NCI-H1417 (cell line): ENCODE results near the gene NFIB.

ENCODE experiments used
- DNase-seq, 3 experiments: peaks; one replicate each; lab custom pipeline; 2025; lab: John Stamatoyannopoulos, UW

The NFIB gene

DNA sequence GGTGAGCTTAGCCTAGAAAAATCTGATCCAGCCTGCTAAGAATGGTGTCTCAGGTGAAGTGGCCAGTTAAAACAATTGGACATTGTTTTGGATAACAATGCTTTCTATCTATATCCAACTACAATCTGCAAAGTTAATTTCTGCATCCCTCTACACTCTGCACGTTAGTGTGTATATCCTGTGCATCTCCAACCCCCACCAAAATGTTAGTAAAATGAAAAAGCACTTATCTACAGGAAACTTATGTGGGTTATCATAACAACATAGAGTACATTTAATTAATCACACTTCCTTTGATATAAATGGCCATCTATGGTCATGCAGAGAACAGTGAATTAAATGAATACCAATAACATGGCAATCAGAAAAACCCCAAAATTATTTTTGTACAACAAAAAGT lies 158.7 kb downstream of the NFIB start:
- no peak for DNase-seq

DNA sequence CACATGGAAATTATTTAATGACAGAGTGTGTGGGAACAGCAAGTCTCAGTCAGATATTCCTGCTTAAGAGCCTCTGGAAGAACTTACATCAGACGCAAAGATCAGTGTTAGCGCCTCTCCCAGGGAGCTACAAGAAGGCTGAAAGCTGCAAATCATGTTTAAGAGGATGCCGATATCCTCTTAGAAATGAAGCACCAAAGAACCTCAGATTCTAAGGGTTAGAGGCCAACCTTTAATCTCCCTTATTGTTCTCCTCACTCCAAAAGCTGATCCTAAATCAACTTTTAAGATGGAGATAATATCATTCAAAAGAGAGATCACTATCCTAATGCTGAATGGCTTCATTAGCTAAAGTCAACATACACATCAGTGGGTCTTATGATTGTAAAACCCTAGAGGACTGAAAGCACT lies 160.6 kb downstream of the NFIB start:
- DNase-seq, result peak in 2 of 3 experiments; percentile 35 to 38

DNA sequence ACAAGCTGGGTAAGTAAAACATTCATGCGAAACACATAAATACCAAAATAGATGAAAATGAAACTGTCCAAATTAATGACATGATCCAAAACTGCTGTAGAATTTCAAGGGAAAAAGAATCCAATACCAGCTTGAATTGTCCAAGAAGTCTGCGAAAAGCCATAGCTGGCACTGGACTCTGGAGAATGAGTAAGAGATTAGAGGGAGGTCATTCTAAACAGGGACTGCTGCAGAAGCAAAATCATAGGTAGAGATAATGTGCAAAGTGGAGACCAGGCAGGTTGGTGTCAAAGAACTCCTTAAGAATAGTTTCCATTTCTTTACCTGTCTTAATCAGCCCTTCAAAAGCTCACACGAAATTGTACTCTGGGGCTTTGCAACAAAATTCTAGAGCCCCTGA lies 162.5 kb downstream of the NFIB start:
- DNase-seq, result no peak

DNA sequence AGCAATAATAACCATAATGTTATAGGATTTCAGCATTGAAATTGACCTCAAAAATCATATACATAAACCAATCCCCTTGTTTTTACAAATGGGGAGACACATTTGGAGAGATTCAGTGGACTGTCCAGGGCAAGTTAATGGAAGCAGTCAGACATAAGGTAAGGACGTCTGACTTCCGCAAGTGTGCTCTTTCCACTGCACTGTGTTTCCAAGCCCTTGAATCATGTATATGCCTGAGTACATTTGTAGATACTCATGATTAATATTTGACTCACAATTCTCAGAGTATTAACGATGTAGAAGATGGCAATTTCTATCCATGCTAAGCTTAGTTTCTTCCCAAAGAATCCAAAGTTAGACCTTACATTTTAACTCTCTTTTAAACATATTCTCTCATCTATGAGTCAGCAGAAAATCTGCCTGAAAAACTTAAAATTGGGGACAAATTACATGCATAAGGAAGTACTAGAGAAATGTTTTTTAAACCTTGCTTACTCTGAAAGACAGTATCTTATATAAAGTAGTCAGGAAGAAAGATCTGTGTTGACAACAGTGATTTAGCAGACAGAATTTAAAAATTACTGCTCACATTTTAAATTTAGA lies 165.3 kb downstream of the NFIB start:
- no peak for DNase-seq

DNA sequence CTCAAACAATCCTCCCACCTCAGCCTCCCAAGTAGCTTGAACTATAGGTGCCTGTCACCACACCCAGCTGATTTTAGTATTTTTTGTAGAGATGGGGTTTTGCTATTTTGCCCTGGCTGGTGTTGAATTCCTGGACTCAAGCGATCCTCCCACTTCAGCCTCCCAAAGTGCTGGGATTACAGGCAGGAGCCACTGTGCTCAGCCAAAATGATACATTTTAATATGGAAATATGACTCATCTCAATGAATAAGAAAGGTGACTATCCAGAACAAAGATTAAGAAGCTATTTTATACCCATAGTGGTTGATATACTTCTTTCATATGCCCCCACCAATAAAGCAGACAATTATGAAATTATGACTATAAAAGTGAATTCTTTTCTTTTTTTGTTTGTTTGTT lies 166.2 kb downstream of the NFIB start:
- DNase-seq, result no peak

DNA sequence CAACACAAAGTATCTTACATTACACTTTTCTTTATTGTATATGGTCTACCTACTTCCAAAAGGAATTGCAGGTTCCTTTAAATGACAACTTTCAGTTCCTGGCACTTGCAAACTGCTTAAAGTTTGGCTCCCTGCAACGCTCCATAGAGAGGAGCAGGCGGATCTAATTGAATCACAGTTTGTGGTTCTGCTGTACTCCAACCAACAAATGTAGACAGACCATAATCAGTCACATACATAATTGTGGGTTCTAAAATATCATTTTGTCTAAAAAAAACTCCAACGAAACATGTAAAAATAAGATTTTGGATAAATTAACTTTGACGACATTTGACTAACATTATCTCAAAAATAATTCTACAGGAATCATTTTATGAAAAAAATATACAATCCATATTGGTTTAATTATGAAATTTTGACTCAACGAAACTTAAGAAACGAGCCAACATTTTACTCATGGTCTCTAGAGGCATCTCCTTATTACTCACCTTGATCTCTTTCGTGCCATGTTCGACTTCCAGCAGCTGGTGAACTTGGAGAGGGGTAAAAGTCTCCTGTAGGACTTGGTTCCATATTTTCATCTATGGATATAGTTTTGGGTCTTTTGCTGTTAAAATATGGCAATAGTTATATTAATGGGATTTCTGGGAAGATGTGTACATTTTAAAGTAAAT lies 167.6 kb downstream of the NFIB start:
- DNase-seq, result no peak

DNA sequence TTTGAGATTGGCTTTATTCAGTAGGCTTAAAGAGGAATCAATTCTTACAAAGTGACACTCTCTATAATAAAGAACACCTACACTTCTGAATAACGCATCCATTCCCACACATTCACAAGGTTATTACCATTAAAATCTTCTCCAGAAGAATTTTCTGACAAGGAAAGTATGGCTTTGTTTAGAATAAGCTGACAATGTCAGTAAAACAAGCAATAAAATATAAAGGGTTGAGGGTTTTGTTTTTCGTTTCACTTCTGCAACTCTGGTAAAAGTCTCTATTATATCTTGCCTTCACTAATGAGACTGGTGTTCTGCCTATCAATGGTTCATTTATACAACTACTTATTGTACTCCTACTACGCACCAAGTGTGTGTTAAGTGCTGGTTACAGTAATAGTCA lies 169.7 kb downstream of the NFIB start:
- DNase-seq, result no peak

DNA sequence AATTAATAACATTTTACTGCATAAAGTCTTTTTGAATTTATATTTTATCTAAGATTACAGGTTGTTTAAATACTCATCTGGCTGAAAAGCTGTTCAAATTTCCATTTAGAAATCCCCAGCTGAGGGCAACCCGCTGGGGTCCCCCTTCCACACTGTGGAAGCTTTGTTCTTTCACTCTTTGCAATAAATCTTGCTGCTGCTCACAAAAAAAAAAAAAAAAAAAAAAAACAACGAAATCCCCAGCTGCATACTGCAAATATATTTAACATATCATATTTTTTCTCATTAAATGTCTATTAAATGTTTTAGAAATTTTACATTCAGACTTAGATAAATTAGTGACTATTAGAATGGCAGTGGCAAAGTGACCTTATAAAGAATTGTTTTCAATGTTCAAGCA lies 172.2 kb downstream of the NFIB start:
- DNase-seq, result no peak

DNA sequence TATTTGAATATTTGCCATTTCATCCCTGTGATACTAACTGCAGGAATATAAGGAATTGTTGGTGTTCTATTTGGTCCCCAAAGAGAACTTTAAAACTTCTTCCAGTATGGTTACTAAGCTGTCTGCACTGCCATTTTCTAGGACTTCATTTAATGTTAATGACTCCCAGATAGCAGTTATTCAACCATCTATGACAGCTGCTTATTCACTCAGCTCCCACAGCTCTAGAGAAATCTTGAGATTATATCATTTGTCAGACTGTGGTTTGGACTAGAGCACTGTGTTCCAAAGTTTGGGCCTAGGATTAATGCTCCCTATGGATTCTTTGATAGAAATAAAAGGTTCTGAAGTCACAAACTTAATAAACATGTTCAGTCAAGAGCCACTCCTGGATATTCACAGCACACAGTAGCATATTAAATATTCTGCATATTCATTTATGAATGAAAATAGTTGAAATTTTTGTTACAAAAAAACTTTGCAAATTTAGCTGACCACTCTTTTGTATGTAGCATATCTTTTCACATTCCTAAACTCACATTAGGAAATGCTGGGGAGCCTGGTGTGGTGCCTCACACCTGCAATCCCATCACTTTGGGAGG lies 173.7 kb downstream of the NFIB start:
- no peak for DNase-seq

DNA sequence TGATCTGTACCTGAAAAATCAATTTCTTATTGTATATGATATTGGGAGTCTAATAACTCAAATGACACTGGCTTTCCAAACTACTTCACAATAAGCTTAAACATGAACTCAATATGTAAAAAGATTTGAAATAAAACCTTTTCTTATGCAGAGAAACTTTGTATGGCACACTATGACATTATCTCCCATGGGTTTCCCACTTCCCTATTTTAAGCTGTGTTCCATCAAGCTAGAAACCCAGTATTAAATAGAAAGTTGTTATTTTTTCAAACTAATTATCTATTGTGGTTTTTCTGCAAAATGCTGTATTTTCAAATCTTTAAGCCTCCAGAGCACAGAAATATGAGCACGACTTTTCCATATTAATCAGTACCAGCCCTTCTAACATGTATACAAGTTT lies 174.7 kb downstream of the NFIB start:
- no peak for DNase-seq

DNA sequence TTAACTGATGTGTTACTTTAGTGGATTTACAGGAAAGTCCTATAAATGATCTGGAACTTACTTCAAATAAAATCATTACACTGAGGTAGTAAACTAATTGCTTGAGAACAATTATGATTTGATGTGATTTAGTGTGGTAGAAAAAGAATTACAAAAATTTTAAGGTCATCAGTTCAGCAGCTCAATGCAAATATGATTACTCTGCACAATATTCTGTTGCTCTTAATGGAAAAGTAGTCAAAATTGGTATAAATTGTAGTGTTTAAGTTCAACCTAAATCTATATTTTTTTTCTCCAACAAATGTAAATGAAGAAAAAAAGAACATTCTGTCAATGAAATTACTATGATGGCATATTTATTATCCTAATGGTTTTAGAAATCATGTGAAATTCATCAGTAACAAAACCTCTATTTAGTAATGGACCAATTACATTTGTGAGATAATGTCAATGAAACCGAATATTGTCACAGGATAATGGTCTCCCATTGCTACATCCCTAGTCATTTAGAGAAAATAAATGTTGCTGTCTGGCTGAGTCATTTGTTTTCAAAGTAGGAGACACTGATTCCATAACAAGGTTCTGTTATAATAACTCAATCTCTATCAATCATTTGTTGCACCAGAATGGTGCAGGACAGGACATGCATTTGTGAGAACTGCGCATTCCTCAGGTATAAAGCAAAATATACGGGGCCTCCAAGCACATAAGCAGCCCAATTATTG lies 177.1 kb downstream of the NFIB start:
- peak in 1 of 3 experiments; percentile 60 for DNase-seq

DNA sequence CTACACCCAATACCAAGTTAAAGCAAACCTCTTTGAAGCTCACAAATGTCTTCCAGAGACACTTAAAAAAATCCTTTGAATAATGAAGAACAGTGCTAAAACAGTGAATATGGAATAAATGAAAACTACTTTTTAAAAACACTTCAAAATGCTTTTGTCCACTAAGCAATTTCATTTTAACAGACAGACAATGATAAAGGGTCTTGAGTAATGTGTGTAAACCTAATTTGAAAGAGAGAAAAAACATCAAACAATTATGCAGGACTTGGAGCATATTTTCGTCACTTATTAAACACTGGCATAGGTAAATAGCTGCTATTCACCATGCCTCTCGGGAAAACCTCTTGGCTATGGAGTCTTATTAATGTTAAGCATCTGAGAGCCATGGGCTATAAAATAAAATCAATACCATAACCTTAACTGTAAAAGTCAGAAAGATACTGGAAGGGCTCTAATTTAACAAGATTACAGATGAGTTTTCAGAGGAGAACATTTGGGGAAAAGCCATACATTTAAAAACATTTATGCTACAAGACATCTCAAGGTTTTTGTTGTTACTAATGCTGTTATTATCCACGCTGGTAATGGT lies 177.8 kb downstream of the NFIB start:
- peak; percentile 10 to 76 (median 29) for DNase-seq

DNA sequence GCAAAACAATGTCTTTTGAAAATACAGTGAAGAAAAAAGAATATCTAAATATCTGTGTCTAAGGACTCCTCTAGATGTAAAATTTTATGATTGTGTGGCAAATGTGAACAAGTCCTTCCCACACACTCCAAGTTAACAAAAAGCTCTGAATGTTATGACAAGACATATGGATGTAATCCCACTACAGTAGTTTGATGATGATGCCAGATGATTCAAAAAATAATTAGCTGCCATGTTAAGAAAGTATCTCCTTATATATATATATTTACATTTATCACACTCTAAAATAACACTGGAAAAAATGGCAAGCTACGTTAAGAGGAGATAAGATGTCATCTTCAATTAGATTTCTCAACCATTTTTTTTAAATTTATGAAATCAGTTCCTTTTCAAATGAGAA lies 178.5 kb downstream of the NFIB start:
- peak in 1 of 3 experiments; percentile 18 for DNase-seq

DNA sequence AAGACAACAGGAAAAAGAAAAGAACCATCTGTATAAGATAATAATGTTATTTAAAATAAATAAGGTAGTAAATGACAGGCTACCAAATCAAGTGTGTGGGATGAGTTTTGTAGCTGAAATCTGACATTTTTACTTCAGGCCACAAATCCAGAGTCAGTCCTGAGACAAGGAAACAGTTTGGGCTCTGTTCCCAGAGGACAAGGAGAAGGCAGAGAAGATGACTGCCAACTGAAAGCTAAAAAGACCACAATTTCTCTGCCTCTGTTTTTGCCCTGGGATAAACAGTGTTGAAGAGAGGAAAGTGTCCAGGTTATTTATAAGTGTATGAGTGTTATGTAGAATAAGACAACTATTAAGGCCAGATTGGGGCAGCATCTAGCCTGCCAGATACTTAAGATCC lies 180.5 kb downstream of the NFIB start:
- no peak for DNase-seq

DNA sequence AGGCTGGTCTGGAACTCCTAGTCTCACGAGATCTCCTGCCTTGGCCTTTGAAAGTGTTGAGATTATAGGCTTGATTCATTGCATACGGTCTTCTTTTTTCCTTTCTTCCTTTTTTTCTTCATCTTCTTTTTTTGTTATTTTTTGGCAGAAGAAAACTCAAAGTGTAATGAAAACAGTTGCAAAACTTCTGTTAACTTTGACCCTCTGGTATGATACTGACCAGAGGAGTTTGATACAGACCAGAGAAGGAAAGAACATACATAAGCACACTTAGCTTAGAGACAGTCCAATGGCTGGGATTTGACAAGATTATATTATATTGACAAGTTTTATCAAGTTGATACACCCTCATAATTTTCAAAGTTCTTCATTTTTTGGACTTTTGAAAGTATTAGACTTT lies 181.2 kb downstream of the NFIB start:
- DNase-seq, result no peak

DNA sequence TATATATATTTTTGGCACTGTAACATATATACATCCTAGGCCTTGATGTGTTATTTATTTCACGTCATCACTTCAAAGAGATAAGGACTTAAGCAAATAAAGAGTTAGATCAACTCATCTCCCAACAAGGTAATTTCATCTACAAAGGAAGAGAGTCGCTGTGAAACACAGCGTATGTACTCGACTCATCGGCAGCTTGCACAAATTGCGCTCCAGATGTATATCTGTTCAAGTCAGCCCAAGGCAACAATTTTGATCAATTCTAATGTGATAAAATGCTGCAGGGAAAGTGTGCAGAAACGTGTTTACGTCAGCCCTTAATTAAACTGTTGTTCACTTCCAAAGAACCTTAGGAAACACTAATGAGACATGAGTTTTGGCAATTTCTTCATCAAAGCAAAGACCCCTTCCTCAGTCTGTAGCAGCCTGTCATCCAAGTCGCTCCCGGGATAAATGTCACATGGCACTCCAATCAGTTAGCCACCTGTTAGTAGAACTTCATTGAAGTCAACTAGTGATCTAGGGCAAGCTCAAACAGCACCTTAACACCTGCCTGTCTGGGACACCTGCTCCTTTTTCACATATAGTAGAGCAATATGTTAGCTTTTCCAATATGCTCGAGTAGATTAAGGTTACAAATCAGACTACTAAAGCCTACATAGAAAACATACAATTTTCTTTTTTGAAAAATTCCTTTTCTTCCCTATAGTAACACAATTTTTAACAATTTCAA lies 182.4 kb downstream of the NFIB start:
- DNase-seq, result peak; percentile 41 to 82 (median 54)

DNA sequence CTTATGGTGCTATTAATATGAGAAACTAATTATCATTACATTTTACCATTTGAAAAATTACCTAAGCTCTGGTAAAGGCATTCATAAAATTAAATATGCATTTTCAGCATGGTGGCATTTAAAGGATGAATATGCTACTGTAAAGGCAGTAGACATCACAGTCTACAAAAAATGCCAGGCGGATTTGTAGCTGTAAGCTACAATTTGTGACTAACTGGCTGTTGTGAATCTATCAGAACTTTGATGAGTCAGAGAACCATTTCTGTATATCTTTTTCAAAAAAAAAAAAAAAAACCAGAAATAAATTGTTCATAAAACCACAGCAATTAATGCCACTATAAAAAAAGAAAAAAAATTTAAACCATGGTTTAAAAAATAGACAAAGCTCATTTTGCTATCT lies 186.3 kb downstream of the NFIB start:
- no peak for DNase-seq

DNA sequence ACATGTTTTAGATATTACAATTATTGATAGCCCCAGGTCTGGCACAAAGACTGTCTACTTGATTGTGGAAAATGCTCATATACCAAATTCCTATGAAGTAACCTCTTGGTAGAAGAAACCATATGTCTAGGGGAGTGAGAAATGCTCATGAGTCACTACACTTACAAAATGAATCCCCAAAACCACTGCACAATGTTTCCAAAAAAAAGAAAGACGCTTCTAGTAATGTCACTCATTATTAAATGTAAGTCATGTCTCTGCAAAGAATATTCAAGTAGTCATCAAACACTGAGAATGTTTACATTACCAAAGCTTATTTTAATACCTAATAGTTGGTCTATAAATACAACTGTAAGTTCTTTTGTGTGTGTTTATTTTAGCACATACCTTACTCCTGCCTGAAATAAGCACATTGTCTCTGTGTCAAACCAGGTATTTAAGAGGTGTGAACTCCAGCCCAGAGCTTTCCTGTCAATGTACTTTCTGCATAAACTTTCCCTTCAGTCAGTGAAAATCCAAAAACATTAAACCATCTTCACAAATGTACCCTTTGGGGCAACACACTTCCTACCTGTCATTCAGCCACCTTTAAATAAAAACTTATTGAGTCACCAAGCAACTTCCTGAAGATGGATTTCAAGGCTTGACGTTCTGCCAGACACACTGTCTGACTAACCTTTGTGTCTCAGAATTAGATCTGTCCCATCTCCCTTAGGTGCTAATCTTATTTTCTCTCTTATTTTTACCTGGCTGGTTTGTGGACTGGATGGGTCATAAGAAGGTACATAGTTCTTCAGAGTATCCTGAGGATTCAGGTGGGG lies 194.0 kb downstream of the NFIB start:
- peak in 1 of 3 experiments; percentile 5 for DNase-seq

DNA sequence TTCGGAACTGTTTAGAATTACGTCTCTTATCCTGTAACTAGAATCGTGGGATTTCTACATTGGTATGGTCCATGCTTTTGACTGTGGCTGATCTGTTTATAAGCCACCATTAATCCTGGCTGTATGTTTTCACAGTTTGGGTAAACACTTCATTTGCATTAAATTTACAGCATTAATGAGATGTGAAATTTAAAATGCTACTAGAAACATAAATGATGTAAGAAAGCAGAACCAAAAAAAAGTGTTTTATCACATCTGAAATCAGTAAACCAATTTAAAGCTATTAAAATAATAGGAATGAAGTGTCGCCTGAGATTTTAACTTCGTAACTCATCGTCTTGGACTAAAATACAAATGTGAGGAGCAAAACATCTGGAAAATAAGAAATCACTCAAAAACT lies 201.7 kb downstream of the NFIB start:
- DNase-seq, result no peak

DNA sequence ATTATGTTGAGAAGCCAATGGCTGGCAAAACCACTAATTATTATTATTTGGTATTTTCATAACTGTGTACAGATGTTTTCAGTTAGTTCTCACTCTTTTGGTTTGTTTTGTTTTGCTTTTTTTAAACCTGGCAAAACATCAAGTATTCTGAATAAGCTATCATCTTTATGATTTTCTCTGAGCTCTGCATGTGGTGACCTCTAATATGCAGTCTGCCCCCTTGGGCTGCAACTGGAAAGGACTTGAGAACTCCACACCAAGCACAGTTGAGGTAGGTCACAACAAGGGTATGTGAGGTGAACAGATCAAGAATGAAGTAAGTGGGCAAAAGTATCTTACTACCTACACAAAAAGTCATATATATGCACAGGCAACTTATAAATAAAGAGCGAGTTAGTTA lies 202.2 kb downstream of the NFIB start:
- DNase-seq, result no peak

DNA sequence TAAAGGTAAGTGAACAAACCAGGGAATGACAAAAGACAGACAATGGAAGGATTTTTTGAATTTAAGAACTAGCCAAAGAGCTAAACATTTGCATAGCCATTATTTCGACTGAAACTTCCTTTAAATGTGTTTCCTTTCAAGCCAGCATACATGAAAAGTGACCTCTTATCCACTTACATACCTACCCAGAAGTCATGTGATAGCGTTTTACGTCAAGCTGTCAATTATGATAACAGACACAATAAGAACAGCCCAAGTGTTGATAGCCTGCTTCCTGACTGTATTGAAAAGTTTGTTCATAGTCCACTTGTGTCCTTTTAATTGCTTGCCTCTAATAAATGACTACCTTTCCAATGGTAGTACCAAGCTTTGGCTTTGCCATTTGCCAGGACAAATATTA lies 206.0 kb downstream of the NFIB start:
- peak in 1 of 3 experiments; percentile 28 for DNase-seq
